Loucy (cell line): ENCODE data around the gene GAPDH.

Experiments
- H2AFZ ChIP-seq: fragments of 200-600 bp; sonication (generic); 2 replicates; pipeline ENCODE4 v1.6.0; 2016; ENCODE audit warnings: antibody characterized with exemption, mild to moderate bottlenecking, low read length, moderate library complexity
- H3F3A ChIP-seq: fragments of 200-600 bp; 2 replicates; pipeline ENCODE4 v1.6.0; 2016; ENCODE audit warnings: antibody characterized with exemption, low read depth, mild to moderate bottlenecking
- H3K27me3 ChIP-seq: fragments of 200-600 bp; sonication (generic); 2 replicates; pipeline ENCODE4 v1.6.1; 2014; ENCODE audit warnings: low read length, mild to moderate bottlenecking; ENCODE audit not compliant: insufficient read depth, poor library complexity, severe bottlenecking
- H3K36me3 ChIP-seq: fragments of 200-600 bp; sonication (generic); 2 replicates; pipeline ENCODE4 v1.6.1; 2016; ENCODE audit warnings: low read length; ENCODE audit not compliant: insufficient read depth
- H3K4me1 ChIP-seq: fragments of 200-600 bp; sonication (generic); 2 replicates; pipeline ENCODE4 v1.5.1; 2014; ENCODE audit warnings: low read length, mild to moderate bottlenecking; ENCODE audit not compliant: insufficient read depth, poor library complexity, severe bottlenecking
- H3K4me2 ChIP-seq: fragments of 200-600 bp; sonication (generic); 2 replicates; pipeline ENCODE4 v1.6.0; 2014; ENCODE audit warnings: antibody characterized with exemption, low read length, low read depth, mild to moderate bottlenecking; ENCODE audit not compliant: poor library complexity, severe bottlenecking
- H3K4me3 ChIP-seq: fragments of 200-600 bp; sonication (generic); 2 replicates; pipeline ENCODE4 v1.5.1; 2014; ENCODE audit warnings: low read length, mild to moderate bottlenecking, mixed read lengths; ENCODE audit not compliant: poor library complexity, severe bottlenecking
- H3K79me2 ChIP-seq: fragments of 200-600 bp; sonication (generic); 2 replicates; pipeline ENCODE4 v1.6.1; 2014; ENCODE audit warnings: low read length; ENCODE audit not compliant: insufficient read depth
- H3K9ac ChIP-seq: fragments of 200-600 bp; sonication (generic); 2 replicates; pipeline ENCODE4 v1.6.0; 2014; ENCODE audit warnings: mild to moderate bottlenecking, low read depth, low read length, moderate library complexity; ENCODE audit not compliant: poor library complexity, severe bottlenecking
- H3K9me2 ChIP-seq: fragments of 200-600 bp; sonication (generic); replicated peaks from 2 replicates; pipeline ENCODE4 v1.6.1; 2016; ENCODE audit warnings: low read depth, low read length, mixed read lengths
- H3K9me3 ChIP-seq: fragments of 200-600 bp; sonication (generic); 2 replicates; pipeline ENCODE4 v1.6.1; 2014; ENCODE audit warnings: mild to moderate bottlenecking, antibody characterized with exemption, low read length, low read depth; ENCODE audit not compliant: insufficient read depth
- H4K20me1 ChIP-seq: fragments of 200-600 bp; sonication (generic); 2 replicates; pipeline ENCODE4 v1.6.0; 2014; ENCODE audit warnings: antibody characterized with exemption, low read length, mild to moderate bottlenecking; ENCODE audit not compliant: insufficient read depth, poor library complexity, severe bottlenecking
- CTCF ChIP-seq: fragments of 200-600 bp; sonication (generic); conservative IDR thresholded peaks from 2 replicates; pipeline ENCODE4 v1.5.1; 2014; ENCODE audit warnings: mild to moderate bottlenecking, antibody characterized with exemption, low read length
- EZH2phosphoT487 ChIP-seq: fragments of 200-600 bp; IDR thresholded peaks from 2 replicates; pipeline ENCODE4 v1.6.1; 2018; ENCODE audit warnings: antibody characterized with exemption, mild to moderate bottlenecking, moderate library complexity, borderline replicate concordance

Gene GAPDH

GRCh38 chr12:6528539-6529235 lies 5.6 kb upstream of the GAPDH start:
- H3K36me3 ChIP-seq: peaks cover 84% of the 10 kb centered on the region
- peaks cover 13% of the 10 kb centered on the region for H3K4me1 ChIP-seq
- TF ChIP-seq CTCF: no peak
- no peak for TF ChIP-seq EZH2phosphoT487
- H2AFZ ChIP-seq: no peak overlapping the region
- H3K9me2 ChIP-seq: no peaks in the 10 kb centered on the region
- no peak overlapping the region for H3K4me3 ChIP-seq
- H4K20me1 ChIP-seq: peaks cover 8% of the 10 kb centered on the region
- peaks cover 28% of the 10 kb centered on the region for H3K79me2 ChIP-seq
- H3K27me3 ChIP-seq: no peaks in the 10 kb centered on the region
- H3K4me2 ChIP-seq: no peak overlapping the region
- H3F3A ChIP-seq: peaks cover 2% of the 10 kb centered on the region; the same call in 1 of the 2 replicates
- H3K9ac ChIP-seq: no peak overlapping the region
- H3K9me3 ChIP-seq: no peaks in the 10 kb centered on the region

- H2AFZ ChIP-seq: no peak overlapping the region
- peaks cover 8% of the 10 kb centered on the region for H4K20me1 ChIP-seq
- H3K4me2 ChIP-seq: no peak overlapping the region
- peaks cover 78% of the 10 kb centered on the region; the same call in 1 of the 2 replicates for H3K36me3 ChIP-seq
- peaks cover 13% of the 10 kb centered on the region for H3K4me1 ChIP-seq
- H3F3A ChIP-seq: peaks cover 2% of the 10 kb centered on the region; the same call in 1 of the 2 replicates
- no peaks in the 10 kb centered on the region for H3K9me3 ChIP-seq
- H3K9me2 ChIP-seq: no peaks in the 10 kb centered on the region
- no peaks in the 10 kb centered on the region for H3K27me3 ChIP-seq
- H3K9ac ChIP-seq: no peak overlapping the region
- H3K4me3 ChIP-seq: no peak overlapping the region
- H3K79me2 ChIP-seq: peaks cover 28% of the 10 kb centered on the region
- TF ChIP-seq CTCF: no peak
- TF ChIP-seq EZH2phosphoT487: no peak
Observed at GRCh38 chr12:6529291-6529737, 5.0 kb upstream of the GAPDH start.

- no peak overlapping the region for H2AFZ ChIP-seq
- peaks cover 20% of the 10 kb centered on the region for H4K20me1 ChIP-seq
- H3K9me3 ChIP-seq: no peaks in the 10 kb centered on the region
- TF ChIP-seq CTCF (no peak), EZH2phosphoT487 (no peak)
- H3K27me3 ChIP-seq: peaks cover 10% of the 10 kb centered on the region
- peaks cover 14% of the 10 kb centered on the region for H3K4me1 ChIP-seq
- H3K9ac ChIP-seq: no peak overlapping the region
- H3K4me3 ChIP-seq: no peak overlapping the region
- peaks cover 42% of the 10 kb centered on the region for H3K79me2 ChIP-seq
- no peak overlapping the region for H3K4me2 ChIP-seq
- H3F3A ChIP-seq: peaks cover 2% of the 10 kb centered on the region; the same call in 1 of the 2 replicates
- no peaks in the 10 kb centered on the region for H3K9me2 ChIP-seq
- peaks cover 75% of the 10 kb centered on the region for H3K36me3 ChIP-seq
Observed at GRCh38 chr12:6530576-6531260, 3.6 kb upstream of the GAPDH start.
